H9 (cell line): ENCODE measurements around the gene UBE2G1. TPM values are rescaled to one million over a fixed set of nuclear protein-coding genes. Genes with fewer than 3 reads are reported as not detected.
A peak's percentile ranks its signal among the peaks of the same experiment; 100 is the strongest.
"Not testable (repeated sequence)": the region's sequence is repeated elsewhere in the genome, so short reads cannot be mapped to it uniquely, and the experiment has no call there.

Source experiments
- DNase-seq: peaks from one replicate; pipeline ENCODE4 v3.0.0-alpha.2; 2017
- H2AFZ ChIP-seq: one replicate; pipeline ENCODE4 v1.6.1; 2013; ENCODE audit warnings: mild to moderate bottlenecking, low read length, control low read depth, moderate library complexity
- H2AK5ac ChIP-seq: 2 replicates; pipeline ENCODE4 v1.6.1; 2013; ENCODE audit warnings: low read length, control low read depth, mixed read lengths; ENCODE audit not compliant: insufficient read length
- H2BK120ac ChIP-seq: one replicate; pipeline ENCODE4 v1.6.1; 2013; ENCODE audit warnings: low read depth, mild to moderate bottlenecking, low read length, control low read depth, inconsistent platforms; ENCODE audit not compliant: poor library complexity, severe bottlenecking
- H2BK12ac ChIP-seq: 2 replicates; pipeline ENCODE4 v1.6.1; 2013; ENCODE audit warnings: low read length, control low read depth, mixed read lengths, low read depth; ENCODE audit not compliant: insufficient read length
- H2BK15ac ChIP-seq: 2 replicates; pipeline ENCODE4 v1.6.1; 2013; ENCODE audit warnings: low read depth, low read length, control low read depth
- H2BK20ac ChIP-seq: one replicate; pipeline ENCODE4 v1.6.1; 2013; ENCODE audit warnings: low read depth, mild to moderate bottlenecking, low read length, control low read depth, inconsistent platforms; ENCODE audit not compliant: poor library complexity, severe bottlenecking
- H2BK5ac ChIP-seq: 2 replicates; pipeline ENCODE4 v1.6.1; 2013; ENCODE audit warnings: low read length, control low read depth, mixed read lengths; ENCODE audit not compliant: insufficient read length
- H3K14ac ChIP-seq: 2 replicates; pipeline ENCODE4 v1.6.1; 2013; ENCODE audit warnings: low read length, control low read depth; ENCODE audit not compliant: insufficient read depth
- H3K18ac ChIP-seq: 2 replicates; pipeline ENCODE4 v1.6.1; 2013; ENCODE audit warnings: low read depth, mild to moderate bottlenecking, mixed read lengths, low read length, control low read depth; ENCODE audit not compliant: insufficient read length
- H3K23ac ChIP-seq: 2 replicates; pipeline ENCODE4 v1.6.1; 2013; ENCODE audit warnings: low read length, control low read depth, mixed read lengths, low read depth; ENCODE audit not compliant: insufficient read length
- H3K23me2 ChIP-seq: 2 replicates; pipeline ENCODE4 v1.6.1; 2013; ENCODE audit warnings: low read depth, mild to moderate bottlenecking, mixed read lengths, low read length, control low read depth; ENCODE audit not compliant: insufficient read length, poor library complexity, severe bottlenecking
- H3K27ac ChIP-seq: 2 replicates; pipeline ENCODE4 v1.5.1; 2013; ENCODE audit warnings: low read length, control low read depth, mixed read lengths, low read depth; ENCODE audit not compliant: insufficient read length
- H3K27me3 ChIP-seq: 2 replicates; pipeline ENCODE4 v1.6.1; 2013; ENCODE audit warnings: low read length, control low read depth, inconsistent platforms; ENCODE audit not compliant: insufficient read depth
- H3K4ac ChIP-seq: 2 replicates; pipeline ENCODE4 v1.6.1; 2013; ENCODE audit warnings: low read depth, mild to moderate bottlenecking, control low read depth, inconsistent platforms, low read length, moderate library complexity
- H3K4me1 ChIP-seq: 2 replicates; pipeline ENCODE4 v1.6.1; 2013; ENCODE audit warnings: low read length, control low read depth, inconsistent platforms; ENCODE audit not compliant: insufficient read depth
- H3K4me2 ChIP-seq: 2 replicates; pipeline ENCODE4 v1.6.1; 2013; ENCODE audit warnings: low read length, control low read depth, mixed read lengths; ENCODE audit not compliant: insufficient read length, insufficient read depth
- H3K56ac ChIP-seq: 2 replicates; pipeline ENCODE4 v1.6.1; 2013; ENCODE audit warnings: low read depth, mild to moderate bottlenecking, mixed read lengths, low read length, control low read depth; ENCODE audit not compliant: insufficient read length
- H3K79me1 ChIP-seq: 2 replicates; pipeline ENCODE4 v1.6.1; 2013; ENCODE audit warnings: low read depth, mild to moderate bottlenecking, moderate library complexity, low read length, control low read depth, inconsistent platforms; ENCODE audit not compliant: insufficient read depth, poor library complexity, severe bottlenecking
- H3K79me2 ChIP-seq: 2 replicates; pipeline ENCODE4 v1.6.1; 2013; ENCODE audit warnings: low read length, control low read depth, inconsistent platforms; ENCODE audit not compliant: insufficient read depth
- H3K9ac ChIP-seq: 2 replicates; pipeline ENCODE4 v1.6.1; 2013; ENCODE audit warnings: low read length, control low read depth, mixed read lengths; ENCODE audit not compliant: insufficient read length; ENCODE audit errors: extremely low read depth
- H3K9me3 ChIP-seq: one replicate; pipeline ENCODE4 v1.6.1; 2013; ENCODE audit warnings: low read depth, low read length, inconsistent platforms; ENCODE audit not compliant: control insufficient read depth
- H3T11ph ChIP-seq: one replicate; pipeline ENCODE4 v1.6.1; 2013; ENCODE audit warnings: mild to moderate bottlenecking, low read length, control low read depth, inconsistent platforms
- H4K20me1 ChIP-seq: one replicate; pipeline ENCODE4 v1.6.1; 2013; ENCODE audit not compliant: control insufficient read depth, insufficient read length, insufficient read depth
- H4K5ac ChIP-seq: 2 replicates; pipeline ENCODE4 v1.6.1; 2013; ENCODE audit warnings: low read depth, mild to moderate bottlenecking, mixed read lengths, low read length, control low read depth; ENCODE audit not compliant: insufficient read length
- H4K8ac ChIP-seq: replicated peaks from 2 replicates; pipeline ENCODE4 v1.6.1; 2013; ENCODE audit warnings: low read length, control low read depth, mixed read lengths, low read depth; ENCODE audit not compliant: insufficient read length
- H4K91ac ChIP-seq: 2 replicates; pipeline ENCODE4 v1.6.1; 2013; ENCODE audit warnings: low read depth, mild to moderate bottlenecking, moderate library complexity, mixed read lengths, low read length, control low read depth; ENCODE audit not compliant: insufficient read length
- H3K27ac Mint-ChIP-seq, 3 experiments: 2 replicates in 2 of 3; 3 replicates in 1 of 3; pipeline ENCODE4 v1.8.0; 2020 to 2021; ENCODE audit warnings: mixed read lengths in 3 of 3, mild to moderate bottlenecking in 1 of 3, moderate library complexity in 1 of 3
- H3K27me3 Mint-ChIP-seq: 2 replicates; pipeline ENCODE4 v1.8.0; 2021; ENCODE audit warnings: low read depth, mild to moderate bottlenecking, moderate library complexity, mixed read lengths
- H3K36me3 Mint-ChIP-seq, 3 experiments: 2 replicates in 2 of 3; 3 replicates in 1 of 3; pipeline ENCODE4 v1.8.0; 2020 to 2021; ENCODE audit warnings: low read depth in 3 of 3, mixed read lengths in 3 of 3; ENCODE audit not compliant: insufficient read depth in 1 of 3
- H3K4me1 Mint-ChIP-seq, 2 experiments: 2 replicates each; pipeline ENCODE4 v1.8.0; 2020; ENCODE audit warnings: mixed read lengths in 2 of 2
- H3K4me3 Mint-ChIP-seq, 2 experiments: 2 replicates in 1 of 2; 3 replicates in 1 of 2; pipeline ENCODE4 v1.8.0; 2020 to 2021; ENCODE audit warnings: mild to moderate bottlenecking in 2 of 2, mixed read lengths in 2 of 2, moderate library complexity in 1 of 2
- H3K9me3 Mint-ChIP-seq, 2 experiments: 2 replicates in 1 of 2; 3 replicates in 1 of 2; pipeline ENCODE4 v1.8.0; 2020; ENCODE audit warnings: mild to moderate bottlenecking in 2 of 2, mixed read lengths in 2 of 2, moderate library complexity in 1 of 2
- CTCF ChIP-seq: fragments of 200-600 bp; sonication (generic); conservative IDR thresholded peaks from 3 replicates; pipeline ENCODE4 v1.8.0; 2021; ENCODE audit warnings: antibody characterized with exemption, mild to moderate bottlenecking
- WGBS: extraction: QIAGEN DNeasy Blood & Tissue Kit; methylation state at CpG from one replicate; pipeline ENCODE4 v1.1.7; 2013; ENCODE audit warnings: missing lambda C conversion rate, low lambda C conversion rate, mixed read lengths; ENCODE audit not compliant: insufficient read length; ENCODE audit errors: extremely low coverage; 5-methylcytosine and 5-hydroxymethylcytosine counted together
- total RNA-seq: library from RNA; stranded (reverse); gene quantifications from 2 replicates; pipeline ENCODE4 v1.2.1, GENCODE V29; 2021

UBE2G1 gene
- total RNA-seq, 1 experiment from 2014 or later: 188 TPM

- no peaks in the 10 kb centered on the region for H3K9me3 Mint-ChIP-seq
- Histone ChIP-seq H4K8ac (no peak overlapping the region), H3K18ac (no peak overlapping the region), H3K9me3 (no peaks in the 10 kb centered on the region), H2BK5ac (no peak overlapping the region), H3K23ac (no peak overlapping the region), H4K20me1 (no peaks in the 10 kb centered on the region), H2BK15ac (no peak overlapping the region), H3K4me2 (no peak overlapping the region), H3K23me2 (no peaks in the 10 kb centered on the region), H4K5ac (no peak overlapping the region), H3K9ac (no peak overlapping the region), H3K14ac (no peak overlapping the region), H2BK20ac (no peak overlapping the region), H3K4ac (no peak overlapping the region), H3K79me2 (peaks cover 59% of the 10 kb centered on the region), H2BK120ac (no peak overlapping the region), H2BK12ac (no peak overlapping the region), H3K79me1 (peaks cover 3% of the 10 kb centered on the region), H3K27ac (no peak overlapping the region), H2AK5ac (no peak overlapping the region), H3T11ph (no peak overlapping the region), H3K56ac (no peak overlapping the region), H3K4me1 (peaks cover 2% of the 10 kb centered on the region; the same call in 1 of the 2 replicates), H4K91ac (no peak overlapping the region), H2AFZ (no peak overlapping the region), H3K27me3 (no peaks in the 10 kb centered on the region)
- H3K36me3 Mint-ChIP-seq: peaks cover under 1 to 17% (median 10%) of the 10 kb centered on the region in 3 experiments; a peak in 6 of 7 replicates
- H3K4me1 Mint-ChIP-seq: peaks cover 29 to 31% of the 10 kb centered on the region in 2 experiments
- H3K27ac Mint-ChIP-seq: peak overlapping the region; percentile 12 to 77 (median 13); a peak in 4 of 7 replicates
- DNase-seq: no peak
- no CpG with 5 or more reads among the region's 2 CpGs for WGBS
- H3K4me3 Mint-ChIP-seq: no peak overlapping the region
- no peaks in the 10 kb centered on the region for H3K27me3 Mint-ChIP-seq
- no peak for TF ChIP-seq CTCF
Measured at GRCh38 chr17:4354206-4354605, 12.3 kb downstream of the UBE2G1 start.

- peaks cover 61% of the 10 kb centered on the region; the same call in 1 of the 2 replicates for H3K79me2 ChIP-seq
- not testable (repeated sequence) for H4K91ac ChIP-seq, H3K27me3 Mint-ChIP-seq, H3K36me3 Mint-ChIP-seq, H2BK12ac ChIP-seq, H3K27me3 ChIP-seq, H2BK15ac ChIP-seq, H3K4me1 ChIP-seq, H2AFZ ChIP-seq, H3K23me2 ChIP-seq, H2BK5ac ChIP-seq, H2BK20ac ChIP-seq, DNase-seq, H4K20me1 ChIP-seq, H3K4me2 ChIP-seq, H2BK120ac ChIP-seq, H3K27ac ChIP-seq, H3K56ac ChIP-seq, H3K27ac Mint-ChIP-seq, H3K18ac ChIP-seq, H3K14ac ChIP-seq, H3K4me3 Mint-ChIP-seq, H3K9me3 ChIP-seq, H3K23ac ChIP-seq, H3K9me3 Mint-ChIP-seq, H3K4ac ChIP-seq, H3K9ac ChIP-seq, H2AK5ac ChIP-seq, H4K5ac ChIP-seq, H4K8ac ChIP-seq, H3K79me1 ChIP-seq, H3T11ph ChIP-seq
- WGBS: no CpG with 5 or more reads among the region's 2 CpGs
- H3K4me1 Mint-ChIP-seq: peaks cover 26 to 35% of the 10 kb centered on the region in 2 experiments
Measured at GRCh38 chr17:4350214-4350613, 16.3 kb downstream of the UBE2G1 start.
